Heart left ventricle (tissue), 13 donors: Measurements from ENCODE around the gene ACOXL.

ENCODE experiments used
- POLR2A ChIP-seq, 2 donors: fragments of 450-650 bp; IDR thresholded peaks; one replicate each; pipeline ENCODE4 v1.6.1; 2017; ENCODE audit warnings: antibody characterized with exemption in 2 of 2, mild to moderate bottlenecking in 2 of 2, moderate library complexity in 2 of 2
- TF ChIP-seq, protein P1 (sequence below), 12 donors: fragments of 200-600 bp; sonication (generic) in 4 of 12; IDR thresholded peaks; one replicate each; pipeline versions ENCODE4 v1.5.0 to v1.8.0; 2018 to 2022; ENCODE audit warnings: antibody characterized with exemption in 12 of 12, mild to moderate bottlenecking in 5 of 12
- donor health status: ischemic (EF 13 %, LVEDD 7.1; RV severe dilation, severe dysfunction).
- donor health status: DM: no; HTN: yes; CAD: no.
- donor health status: DM: no; HTN: no; CAD: no.
- donor health status: ischemic (EF 25% LVEDD 6.9; RV normal size, moderate dysfunction).
- donor health status: ischemic (EF 25% LVEDD 5.7; RV mildly dilated, moderate dysfunction).
- donor health status: ischemic (EF 35%, LVEDD 5.7; RV mildly dilated, moderate dysfunction).
- donor health status: nonischemic (EF 11% LVEDD 7.7; RV severe dilation, severe dysfunction).
- donor health status: DM: yes; HTN: yes; CAD: no.
- donor health status: PGD.
- donor health status: ischemic (EF 29% LVEDD 5.4; RV normal size, mild dysfunction).
- donor health status: nonischemic (EF 23%, LVEDD 6.1; RV moderate dilation, normal function).

DNA sequence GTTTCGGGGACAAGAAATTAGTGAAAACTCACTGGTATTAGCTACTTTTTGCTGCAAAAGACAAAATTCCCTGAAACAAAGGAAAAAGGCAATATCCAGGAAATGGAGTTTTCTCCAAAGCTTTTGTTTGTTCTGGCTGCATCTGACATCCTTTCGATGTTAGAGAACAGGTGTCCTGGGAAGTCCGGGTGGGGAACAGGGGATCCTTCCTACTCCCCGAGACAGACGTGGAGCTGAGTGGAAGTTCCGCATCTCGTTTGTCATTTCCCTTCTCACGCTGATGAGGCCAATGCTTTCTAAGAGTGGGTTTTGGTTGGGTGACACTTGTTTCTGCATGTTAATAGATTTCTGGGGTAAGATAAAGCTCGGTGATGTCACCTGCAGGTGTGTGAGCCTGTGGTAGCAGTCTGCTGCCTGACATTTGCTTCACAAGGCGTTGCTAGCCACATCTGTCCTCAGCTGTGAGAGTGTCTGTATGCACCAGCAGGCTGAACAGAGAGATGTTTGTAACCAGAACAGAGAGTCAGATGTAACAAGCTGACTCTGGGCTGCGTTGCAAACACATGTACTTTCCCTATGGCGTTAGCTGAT, 125.9 kb downstream of the ACOXL start:
- TF ChIP-seq, protein P1, sequence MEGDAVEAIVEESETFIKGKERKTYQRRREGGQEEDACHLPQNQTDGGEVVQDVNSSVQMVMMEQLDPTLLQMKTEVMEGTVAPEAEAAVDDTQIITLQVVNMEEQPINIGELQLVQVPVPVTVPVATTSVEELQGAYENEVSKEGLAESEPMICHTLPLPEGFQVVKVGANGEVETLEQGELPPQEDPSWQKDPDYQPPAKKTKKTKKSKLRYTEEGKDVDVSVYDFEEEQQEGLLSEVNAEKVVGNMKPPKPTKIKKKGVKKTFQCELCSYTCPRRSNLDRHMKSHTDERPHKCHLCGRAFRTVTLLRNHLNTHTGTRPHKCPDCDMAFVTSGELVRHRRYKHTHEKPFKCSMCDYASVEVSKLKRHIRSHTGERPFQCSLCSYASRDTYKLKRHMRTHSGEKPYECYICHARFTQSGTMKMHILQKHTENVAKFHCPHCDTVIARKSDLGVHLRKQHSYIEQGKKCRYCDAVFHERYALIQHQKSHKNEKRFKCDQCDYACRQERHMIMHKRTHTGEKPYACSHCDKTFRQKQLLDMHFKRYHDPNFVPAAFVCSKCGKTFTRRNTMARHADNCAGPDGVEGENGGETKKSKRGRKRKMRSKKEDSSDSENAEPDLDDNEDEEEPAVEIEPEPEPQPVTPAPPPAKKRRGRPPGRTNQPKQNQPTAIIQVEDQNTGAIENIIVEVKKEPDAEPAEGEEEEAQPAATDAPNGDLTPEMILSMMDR (IDR thresholded peaks at IDR 0.05) = no peak
- no peak for TF ChIP-seq POLR2A (IDR thresholded peaks at IDR 0.05)
